Measurements from ENCODE around the gene ADO.

ADO gene

DNA sequence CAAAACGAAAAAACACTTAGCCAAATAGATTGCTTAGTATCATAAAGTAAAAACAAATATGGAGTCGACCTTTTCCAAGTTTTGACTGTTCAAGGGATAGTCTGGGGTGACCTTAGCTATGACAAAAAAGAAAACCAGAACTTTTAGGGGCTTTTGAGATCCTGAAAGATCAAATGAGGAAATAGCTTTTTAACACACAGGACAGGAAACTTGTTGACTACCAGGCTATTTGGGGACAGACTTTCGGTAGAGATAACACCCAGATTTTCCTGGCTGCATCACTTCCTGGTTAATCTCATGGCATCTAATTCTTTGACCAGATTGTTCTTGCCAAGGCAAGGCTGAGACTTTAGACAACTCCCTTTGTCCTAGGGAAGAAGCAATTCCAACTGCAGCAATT lies 46.1 kb downstream of the ADO start:
- TF ChIP-seq, protein P1, sequence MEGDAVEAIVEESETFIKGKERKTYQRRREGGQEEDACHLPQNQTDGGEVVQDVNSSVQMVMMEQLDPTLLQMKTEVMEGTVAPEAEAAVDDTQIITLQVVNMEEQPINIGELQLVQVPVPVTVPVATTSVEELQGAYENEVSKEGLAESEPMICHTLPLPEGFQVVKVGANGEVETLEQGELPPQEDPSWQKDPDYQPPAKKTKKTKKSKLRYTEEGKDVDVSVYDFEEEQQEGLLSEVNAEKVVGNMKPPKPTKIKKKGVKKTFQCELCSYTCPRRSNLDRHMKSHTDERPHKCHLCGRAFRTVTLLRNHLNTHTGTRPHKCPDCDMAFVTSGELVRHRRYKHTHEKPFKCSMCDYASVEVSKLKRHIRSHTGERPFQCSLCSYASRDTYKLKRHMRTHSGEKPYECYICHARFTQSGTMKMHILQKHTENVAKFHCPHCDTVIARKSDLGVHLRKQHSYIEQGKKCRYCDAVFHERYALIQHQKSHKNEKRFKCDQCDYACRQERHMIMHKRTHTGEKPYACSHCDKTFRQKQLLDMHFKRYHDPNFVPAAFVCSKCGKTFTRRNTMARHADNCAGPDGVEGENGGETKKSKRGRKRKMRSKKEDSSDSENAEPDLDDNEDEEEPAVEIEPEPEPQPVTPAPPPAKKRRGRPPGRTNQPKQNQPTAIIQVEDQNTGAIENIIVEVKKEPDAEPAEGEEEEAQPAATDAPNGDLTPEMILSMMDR (IDR thresholded peaks at IDR 0.05; ENCODE audit: low read depth, low read length, missing control alignments) = no peak
- no peak for DNase-seq (ENCODE audit: low read depth)
- no peak overlapping the region for H3K4me3 ChIP-seq (ENCODE audit: low read depth, low read length)

DNA sequence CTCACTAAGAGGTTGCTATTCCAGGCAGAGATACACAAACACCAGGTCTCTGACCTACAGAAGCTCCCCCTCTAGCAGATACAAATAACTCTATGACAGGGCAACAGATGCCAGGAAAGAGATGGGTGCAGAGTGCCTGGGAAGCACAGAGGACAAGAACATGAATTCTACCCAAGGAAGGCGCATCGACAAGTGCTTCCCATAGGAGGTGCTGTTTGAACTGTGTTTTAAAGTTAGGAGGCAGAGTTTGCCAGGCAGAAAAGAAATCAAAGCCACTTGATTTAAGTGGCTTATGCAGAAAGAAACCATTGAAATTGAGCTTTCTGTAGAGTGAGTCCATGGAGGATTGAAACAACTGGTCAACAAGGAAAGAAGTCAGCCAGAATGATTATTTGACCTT lies 46.9 kb downstream of the ADO start:
- H3K4me3 ChIP-seq (ENCODE audit: low read depth, low read length) = no peak overlapping the region
- TF ChIP-seq, protein P1 (IDR thresholded peaks at IDR 0.05; ENCODE audit: low read depth, low read length, missing control alignments) = peak; percentile 54
- DNase-seq (ENCODE audit: low read depth) = no peak

DNA sequence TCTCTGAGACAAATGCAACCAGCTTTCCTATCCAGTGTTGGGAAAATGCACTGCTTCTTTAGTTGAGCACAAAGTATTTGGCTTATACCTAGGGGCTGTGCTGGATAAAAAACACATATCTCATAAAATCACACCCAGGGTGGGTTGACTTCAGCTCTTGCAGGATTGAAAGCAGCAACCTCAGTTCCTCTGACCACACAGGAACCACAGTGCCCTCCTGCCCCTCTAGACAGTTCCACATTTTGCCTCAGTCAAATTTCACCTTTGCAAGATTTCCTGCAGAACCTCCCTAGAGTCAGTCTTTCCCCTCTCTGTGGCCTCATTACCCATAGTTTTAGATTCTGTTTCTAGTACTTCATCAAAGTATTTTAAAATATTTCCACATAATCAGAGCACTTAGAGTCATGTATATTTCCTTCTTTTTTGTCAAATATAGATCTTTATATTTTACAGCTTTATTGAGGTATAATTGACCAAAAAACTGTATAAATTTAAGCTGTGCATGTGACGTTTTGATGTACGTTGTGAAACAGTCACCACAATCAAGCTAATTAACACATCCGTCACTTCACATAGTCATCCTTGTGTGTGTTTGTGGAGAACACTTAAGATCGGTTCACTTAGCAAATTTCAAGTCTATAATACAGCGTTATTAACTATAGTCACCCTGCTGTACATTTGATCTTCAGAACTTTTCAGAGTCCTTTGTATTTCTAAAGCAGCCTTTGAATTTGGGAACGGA lies 48.6 kb downstream of the ADO start:
- DNase-seq (ENCODE audit: low read depth) = peak; percentile 76
- H3K4me3 ChIP-seq (ENCODE audit: low read depth, low read length) = no peak overlapping the region; the same call in 1 of the 2 replicates
- TF ChIP-seq, protein P1 (IDR thresholded peaks at IDR 0.05; ENCODE audit: low read depth, low read length, missing control alignments) = no peak

DNA sequence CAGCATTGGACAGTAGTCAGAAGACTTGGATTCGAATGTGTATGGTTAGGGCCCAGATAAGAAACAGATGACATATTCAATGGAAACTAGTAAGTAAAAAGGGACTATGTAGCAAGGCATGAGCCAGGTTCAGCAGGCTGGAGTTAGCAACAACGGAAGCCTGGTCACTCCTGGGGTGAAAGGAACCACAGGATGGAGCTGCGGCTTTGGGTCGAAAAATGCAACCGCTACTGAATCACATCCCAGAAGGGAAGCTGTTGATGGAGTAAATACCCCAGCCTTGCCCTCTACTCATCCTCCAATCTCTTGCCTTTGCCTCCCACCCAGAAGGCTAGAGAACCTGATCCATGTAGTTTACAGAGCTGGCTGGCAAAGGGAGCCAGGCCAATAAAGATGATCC lies 49.2 kb downstream of the ADO start:
- TF ChIP-seq, protein P1 (IDR thresholded peaks at IDR 0.05; ENCODE audit: low read depth, low read length, missing control alignments) = no peak
- H3K4me3 ChIP-seq (ENCODE audit: low read depth, low read length) = no peak overlapping the region

DNA sequence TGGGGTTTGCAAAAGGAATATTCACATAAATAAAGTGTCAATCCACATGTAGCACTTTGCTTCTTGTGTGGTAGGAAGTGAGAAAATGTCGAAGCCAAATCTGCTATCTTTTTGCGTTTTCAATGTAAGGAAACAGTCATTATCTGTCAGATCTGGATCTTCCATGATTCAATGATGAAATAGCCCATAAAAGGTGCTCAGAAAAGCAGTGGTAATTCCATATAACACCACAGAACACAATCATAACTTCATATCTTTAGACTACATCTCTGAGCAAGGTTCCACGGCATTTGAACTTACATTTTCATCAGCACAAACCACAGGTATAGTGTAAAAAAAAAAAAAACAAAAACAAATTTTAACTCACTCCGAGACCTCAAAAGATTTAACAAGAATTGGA lies 51.5 kb downstream of the ADO start:
- DNase-seq (ENCODE audit: low read depth) = no peak
- H3K4me3 ChIP-seq (ENCODE audit: low read depth, low read length) = no peak overlapping the region
- TF ChIP-seq, protein P1 (IDR thresholded peaks at IDR 0.05; ENCODE audit: low read depth, low read length, missing control alignments) = no peak

More for the DNA sequence above, 49.2 kb downstream of the ADO start:
- DNase-seq (ENCODE audit: low read depth) = no peak

All from GM12864 (cell line).